Panc1 (cell line): ENCODE measurements around the gene DCTN2. TPM values are rescaled to one million over a fixed set of nuclear protein-coding genes. Genes with fewer than 3 reads are reported as not detected.

Experiments used
- ATAC-seq: fragments of 200-7000 bp; cut with Tn5 transposase; 2 replicates; pipeline ENCODE4 v1.9.1; 2020; ENCODE audit warnings: mild to moderate bottlenecking, moderate library complexity
- BruUV-seq: library from RNA; stranded (reverse); fragments of 400-500 nt; replicated peaks from 2 replicates; lab custom pipeline; 2021; lab: Mats Ljungman, UMichigan
- CTCF ChIA-PET: fragments of 300-600 bp; sonication (Branson Sonifier 250); formaldehyde crosslinking; loops from one replicate; lab custom pipeline; 2022; ENCODE audit warnings: antibody characterized with exemption; lab: Charles Lee
- POLR2A ChIA-PET: fragments of 300-600 bp; sonication (Branson Sonifier 250); formaldehyde crosslinking; loops from one replicate; lab custom pipeline; 2022; ENCODE audit warnings: antibody characterized with exemption; lab: Charles Lee
- DNase-seq: peaks from one replicate; pipeline ENCODE4 v3.0.0-alpha.2; 2010; ENCODE audit warnings: low read depth, low spot score
- H3K27ac ChIP-seq: 2 replicates; pipeline ENCODE4 v1.5.1; 2011; ENCODE audit warnings: mild to moderate bottlenecking, low read length, inconsistent platforms
- H3K27me3 ChIP-seq: fragments of 200-500 bp; sonication (Bioruptor generic); 2 replicates; pipeline ENCODE4 v1.6.0; 2014; ENCODE audit warnings: low read length, inconsistent platforms; ENCODE audit not compliant: control insufficient read depth, insufficient read depth
- H3K36me3 ChIP-seq: fragments of 200-500 bp; sonication (Bioruptor generic); 2 replicates; pipeline ENCODE4 v1.5.1; 2014; ENCODE audit warnings: inconsistent platforms, mild to moderate bottlenecking, low read length, moderate library complexity; ENCODE audit not compliant: control insufficient read depth, insufficient read depth
- H3K4me1 ChIP-seq: 2 replicates; pipeline ENCODE4 v1.5.1; 2011; ENCODE audit warnings: inconsistent platforms, mild to moderate bottlenecking, low read length, moderate library complexity; ENCODE audit not compliant: control insufficient read depth, insufficient read depth
- H3K4me3 ChIP-seq, 2 experiments: 2 replicates each; pipeline ENCODE4 v1.5.1; 2011 to 2012; ENCODE audit warnings: low read depth in 2 of 2, low read length in 2 of 2, mild to moderate bottlenecking in 2 of 2, inconsistent platforms in 1 of 2, moderate library complexity in 1 of 2
- H3K9me3 ChIP-seq: fragments of 200-500 bp; sonication (Bioruptor generic); 2 replicates; pipeline ENCODE4 v1.5.1; 2014; ENCODE audit warnings: low read depth, mild to moderate bottlenecking, inconsistent platforms, low read length, moderate library complexity; ENCODE audit not compliant: control insufficient read depth, insufficient read depth
- CTCF ChIP-seq: fragments of 450-650 bp; IDR thresholded peaks from 2 replicates; pipeline ENCODE4 v1.5.1; 2017; ENCODE audit warnings: mild to moderate bottlenecking
- POLR2AphosphoS5 ChIP-seq: IDR thresholded peaks from 2 replicates; pipeline ENCODE4 v1.6.1; 2012; ENCODE audit warnings: mild to moderate bottlenecking, low read depth, low read length, moderate library complexity
- SIN3A ChIP-seq: IDR thresholded peaks from 2 replicates; pipeline ENCODE4 v1.6.1; 2012; ENCODE audit warnings: low read depth, mild to moderate bottlenecking, low read length, moderate library complexity, borderline replicate concordance; ENCODE audit not compliant: insufficient read depth
- TCF7L2 ChIP-seq: IDR thresholded peaks from 2 replicates; pipeline ENCODE4 v1.6.1; 2011; ENCODE audit warnings: mild to moderate bottlenecking, low read depth, low read length, inconsistent platforms
- in situ Hi-C: cut with HindIII; loops from 2 replicates; pipeline ENCODE4 v1.10.0; 2016; ENCODE audit warnings: low sequenced_read_pairs, low pct_unique_long_range_greater_than_20kb
- intact Hi-C: fragments of 100-400 bp; cut with micrococcal nuclease; formaldehyde crosslinking; loops from one replicate; pipeline ENCODE4 v1.10.0; 2022; ENCODE audit not compliant: unreplicated experiment
- total RNA-seq: library from RNA; stranded (reverse); gene quantifications from one replicate; pipeline ENCODE4 v1.2.1, GENCODE V29; 2021; ENCODE audit not compliant: unreplicated experiment
- TF ChIP-seq, protein P1 (sequence below), 2 experiments: IDR thresholded peaks; 2 replicates each; pipeline ENCODE4 v1.6.1; 2011 to 2012; ENCODE audit warnings: low read depth in 2 of 2, control low read depth in 1 of 2, low read length in 1 of 2, mild to moderate bottlenecking in 1 of 2, moderate library complexity in 1 of 2; ENCODE audit not compliant: insufficient read depth in 1 of 2

Gene DCTN2
- total RNA-seq, 1 experiment from 2014 or later, result 97.6 TPM

DNA sequence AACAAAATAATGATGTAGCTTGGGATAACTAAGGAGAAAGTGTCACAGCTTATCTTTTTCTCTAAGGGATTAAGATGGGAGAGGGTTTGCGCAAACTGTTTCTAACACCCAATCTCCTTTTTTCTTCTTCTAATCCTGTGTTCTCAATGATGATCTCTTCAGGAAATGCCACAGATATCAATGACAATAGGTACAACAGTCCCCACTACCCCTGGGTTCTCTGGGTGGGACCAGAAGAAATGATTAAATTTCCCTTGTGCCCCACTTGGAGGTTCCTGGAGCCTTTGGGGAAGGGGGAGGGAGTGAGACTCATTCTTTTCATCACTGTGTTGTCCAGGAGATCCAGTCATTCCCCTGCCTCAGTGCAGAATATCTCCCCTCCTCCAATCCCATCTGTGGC, 35.4 kb upstream of the DCTN2 start:
- CTCF ChIA-PET, result interaction anchor here (1.2 to 1.4 kb wide), 4 partner anchors 10 to 51 kb away, joined by 3 to 9 read pairs (median 7); partner anchors contain the start of gene B4GALNT1
- no peak overlapping the region for H3K27ac ChIP-seq
- ATAC-seq, result no peak
- H3K36me3 ChIP-seq, result no peaks in the 10 kb centered on the region
- POLR2A ChIA-PET, result interaction anchor here (0.7 kb wide), 1 partner anchor 29 kb away, joined by 3 read pairs; no protein-coding TSS in a partner anchor
- in situ Hi-C loops, result no loop called here
- no peaks in the 10 kb centered on the region for H3K4me1 ChIP-seq
- H3K27me3 ChIP-seq, result no peaks in the 10 kb centered on the region
- DNase-seq, result no peak
- intact Hi-C loops, result loop anchor here (5.0 kb wide), 1 partner anchor 155 kb away; the partner anchor contains the start of gene AGAP2
- H3K9me3 ChIP-seq, result no peaks in the 10 kb centered on the region
- no TSS peak for BruUV-seq
- TF ChIP-seq SIN3A, result no peak
- TF ChIP-seq TCF7L2, result no peak
- TF ChIP-seq CTCF, result no peak
- TF ChIP-seq, protein P1, sequence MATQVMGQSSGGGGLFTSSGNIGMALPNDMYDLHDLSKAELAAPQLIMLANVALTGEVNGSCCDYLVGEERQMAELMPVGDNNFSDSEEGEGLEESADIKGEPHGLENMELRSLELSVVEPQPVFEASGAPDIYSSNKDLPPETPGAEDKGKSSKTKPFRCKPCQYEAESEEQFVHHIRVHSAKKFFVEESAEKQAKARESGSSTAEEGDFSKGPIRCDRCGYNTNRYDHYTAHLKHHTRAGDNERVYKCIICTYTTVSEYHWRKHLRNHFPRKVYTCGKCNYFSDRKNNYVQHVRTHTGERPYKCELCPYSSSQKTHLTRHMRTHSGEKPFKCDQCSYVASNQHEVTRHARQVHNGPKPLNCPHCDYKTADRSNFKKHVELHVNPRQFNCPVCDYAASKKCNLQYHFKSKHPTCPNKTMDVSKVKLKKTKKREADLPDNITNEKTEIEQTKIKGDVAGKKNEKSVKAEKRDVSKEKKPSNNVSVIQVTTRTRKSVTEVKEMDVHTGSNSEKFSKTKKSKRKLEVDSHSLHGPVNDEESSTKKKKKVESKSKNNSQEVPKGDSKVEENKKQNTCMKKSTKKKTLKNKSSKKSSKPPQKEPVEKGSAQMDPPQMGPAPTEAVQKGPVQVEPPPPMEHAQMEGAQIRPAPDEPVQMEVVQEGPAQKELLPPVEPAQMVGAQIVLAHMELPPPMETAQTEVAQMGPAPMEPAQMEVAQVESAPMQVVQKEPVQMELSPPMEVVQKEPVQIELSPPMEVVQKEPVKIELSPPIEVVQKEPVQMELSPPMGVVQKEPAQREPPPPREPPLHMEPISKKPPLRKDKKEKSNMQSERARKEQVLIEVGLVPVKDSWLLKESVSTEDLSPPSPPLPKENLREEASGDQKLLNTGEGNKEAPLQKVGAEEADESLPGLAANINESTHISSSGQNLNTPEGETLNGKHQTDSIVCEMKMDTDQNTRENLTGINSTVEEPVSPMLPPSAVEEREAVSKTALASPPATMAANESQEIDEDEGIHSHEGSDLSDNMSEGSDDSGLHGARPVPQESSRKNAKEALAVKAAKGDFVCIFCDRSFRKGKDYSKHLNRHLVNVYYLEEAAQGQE (IDR thresholded peaks at IDR 0.05; ENCODE audit: insufficient read depth in 1 of 2, low read depth in 2 of 2, low read length in 1 of 2), result no peak
- TF ChIP-seq POLR2AphosphoS5, result no peak
- no peak overlapping the region for H3K4me3 ChIP-seq

DNA sequence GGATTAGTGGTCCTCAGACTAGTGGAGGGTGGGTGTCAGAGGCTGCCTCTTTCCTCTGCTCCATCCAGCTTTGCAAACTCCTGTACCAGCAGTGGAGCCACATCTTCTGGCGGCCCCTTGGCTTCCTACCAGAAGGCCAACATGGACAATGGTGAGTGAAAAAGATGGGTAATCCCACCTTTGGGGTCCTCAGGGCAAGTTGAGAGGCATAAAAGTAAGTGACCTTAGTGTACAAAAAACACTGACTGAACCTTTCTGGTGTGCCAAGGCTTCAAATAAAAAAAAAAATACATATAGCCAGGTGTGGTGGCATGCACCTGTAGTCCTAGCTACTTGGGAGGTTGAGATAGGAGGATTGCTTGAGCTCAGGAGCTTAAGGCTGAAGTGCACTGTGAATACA, 34.8 kb upstream of the DCTN2 start:
- no peak for DNase-seq
- intact Hi-C loops, result loop anchor here (5.0 kb wide), 1 partner anchor 155 kb away; the partner anchor contains the start of gene AGAP2
- no peak for ATAC-seq
- Histone ChIP-seq H3K27ac (no peak overlapping the region), H3K4me1 (no peaks in the 10 kb centered on the region), H3K9me3 (no peaks in the 10 kb centered on the region), H3K4me3 (no peak overlapping the region), H3K36me3 (no peaks in the 10 kb centered on the region), H3K27me3 (no peaks in the 10 kb centered on the region)
- POLR2A ChIA-PET, result interaction anchor here (0.7 kb wide), 1 partner anchor 28 kb away, joined by 3 read pairs; no protein-coding TSS in a partner anchor
- in situ Hi-C loops, result no loop called here
- TF ChIP-seq SIN3A (no peak), TCF7L2 (no peak), POLR2AphosphoS5 (no peak), CTCF (no peak)
- TF ChIP-seq, protein P1 (IDR thresholded peaks at IDR 0.05; ENCODE audit: insufficient read depth in 1 of 2, low read depth in 2 of 2, low read length in 1 of 2), result no peak
- CTCF ChIA-PET, result no interaction called here
- BruUV-seq, result no TSS peak
